ENCODE data around the gene DPM3. TPM values are rescaled to one million over a fixed set of nuclear protein-coding genes. Genes with fewer than 3 reads are reported as not detected.
A peak's percentile ranks its signal among the peaks of the same experiment; 100 is the strongest.

Gene DPM3
- total RNA-seq, 1 experiment from 2014 or later: 27.8 TPM

- peak; percentile 35 to 54 for DNase-seq
- Histone ChIP-seq H3K4me1 (peaks cover 49% of the 10 kb centered on the region), H3K4me3 (ENCODE audit: low read depth, low read length) (peak overlapping the region; percentile 68), H3K9me3 (no peaks in the 10 kb centered on the region), H3K36me3 (ENCODE audit: control insufficient read depth, insufficient read depth, low read length) (peaks cover 9% of the 10 kb centered on the region), H3K27me3 (replicated peaks; ENCODE audit: control insufficient read depth, insufficient read depth, low read length) (no peaks in the 10 kb centered on the region)
- H3K27me3 Mint-ChIP-seq (ENCODE audit: insufficient read depth, unreplicated experiment): no peaks in the 10 kb centered on the region
- H3K27ac Mint-ChIP-seq (ENCODE audit: unreplicated experiment): peak overlapping the region; percentile 80
- ChIA-PET CTCF (interaction anchor here (0.7 to 3.7 kb wide), 4 partner anchors 37 to 65 kb away, joined by 3 to 16 read pairs (median 10); partner anchors contain the start of gene KRTCAP2), POLR2A (interaction anchor here (1.2 kb wide), 1 partner anchor 9 kb away, joined by 3 read pairs; no protein-coding TSS in a partner anchor)
- intact Hi-C loops (cut with micrococcal nuclease; ENCODE audit: unreplicated experiment): loop anchor here (5.0 kb wide), 1 partner anchor 127 kb away; the partner anchor contains the start of gene ZBTB7B
- peaks cover 52% of the 10 kb centered on the region for H3K4me1 Mint-ChIP-seq (ENCODE audit: low read depth, unreplicated experiment)
- peak overlapping the region; percentile 89 for H3K4me3 Mint-ChIP-seq (ENCODE audit: unreplicated experiment)
- no peaks in the 10 kb centered on the region for H3K9me3 Mint-ChIP-seq (ENCODE audit: unreplicated experiment)
- H3K36me3 Mint-ChIP-seq (ENCODE audit: insufficient read depth, unreplicated experiment): peaks cover 57% of the 10 kb centered on the region
- TSS peak; percentile 61 for BruUV-seq (replicated peaks)
- no peak for TF ChIP-seq CTCF (IDR thresholded peaks at IDR 0.05; ENCODE audit: insufficient read depth in 1 of 2, low read depth in 1 of 2, low read length in 1 of 2, severe bottlenecking in 1 of 2, unreplicated experiment in 1 of 2)
Measured at GRCh38 chr1:155128755-155129473, 11.4 kb downstream of the DPM3 start.

- H3K9me3 ChIP-seq: no peaks in the 10 kb centered on the region
- no peaks in the 10 kb centered on the region for H3K27me3 Mint-ChIP-seq (ENCODE audit: insufficient read depth, unreplicated experiment)
- peak overlapping the region; percentile 80 for H3K27ac Mint-ChIP-seq (ENCODE audit: unreplicated experiment)
- H3K36me3 Mint-ChIP-seq (ENCODE audit: insufficient read depth, unreplicated experiment): peaks cover 49% of the 10 kb centered on the region
- H3K4me3 ChIP-seq (ENCODE audit: low read depth, low read length): peak overlapping the region; percentile 68
- no peak for TF ChIP-seq CTCF (IDR thresholded peaks at IDR 0.05; ENCODE audit: insufficient read depth in 1 of 2, low read depth in 1 of 2, low read length in 1 of 2, severe bottlenecking in 1 of 2, unreplicated experiment in 1 of 2)
- H3K4me3 Mint-ChIP-seq (ENCODE audit: unreplicated experiment): peak overlapping the region; percentile 89
- CTCF ChIA-PET: interaction anchor here (0.7 to 3.7 kb wide), 4 partner anchors 37 to 65 kb away, joined by 3 to 16 read pairs (median 6); no protein-coding TSS in a partner anchor
- H3K4me1 ChIP-seq: peaks cover 53% of the 10 kb centered on the region
- peaks cover 45% of the 10 kb centered on the region for H3K4me1 Mint-ChIP-seq (ENCODE audit: low read depth, unreplicated experiment)
- BruUV-seq (replicated peaks): no TSS peak
- DNase-seq: no peak
- H3K27me3 ChIP-seq (replicated peaks; ENCODE audit: control insufficient read depth, insufficient read depth, low read length): no peaks in the 10 kb centered on the region
- H3K36me3 ChIP-seq (ENCODE audit: control insufficient read depth, insufficient read depth, low read length): peaks cover 5% of the 10 kb centered on the region
- intact Hi-C loops (cut with micrococcal nuclease; ENCODE audit: unreplicated experiment): loop anchor here (5.0 kb wide), 1 partner anchor 126 kb away; the partner anchor contains the start of gene ZBTB7B
- no peaks in the 10 kb centered on the region for H3K9me3 Mint-ChIP-seq (ENCODE audit: unreplicated experiment)
- POLR2A ChIA-PET: interaction anchor here (0.6 kb wide), 1 partner anchor 183 kb away, joined by 7 read pairs; no protein-coding TSS in a partner anchor
Measured at GRCh38 chr1:155127967-155128754, 12.2 kb downstream of the DPM3 start.

All from Caco-2 (cell line).